Heart left ventricle (tissue), 16 donors: Measurements from ENCODE around the gene VPS37D. TPM values are rescaled to one million over a fixed set of nuclear protein-coding genes. Genes with fewer than 3 reads are reported as not detected.

Experiments used
- ATAC-seq, 4 donors: fragments of 200-7000 bp; cut with Tn5 transposase; one replicate each; pipeline ENCODE4 v1.9.1; 2020 to 2022; ENCODE audit warnings: moderate library complexity in 4 of 4, mild to moderate bottlenecking in 3 of 4, moderate number of reproducible peaks in 1 of 4
- DNase-seq, 5 donors: peaks; one replicate each; pipeline ENCODE4 v3.0.0-alpha.2; 2020
- H3K27ac ChIP-seq, 12 donors: fragments of 200-600 bp; sonication (generic) in 4 of 12; one replicate each; pipeline versions ENCODE4 v1.5.0 to v1.8.0; 2016 to 2022; ENCODE audit warnings: mild to moderate bottlenecking in 2 of 12
- H3K27me3 ChIP-seq, 9 donors: fragments of 200-600 bp; sonication (generic) in 2 of 9; one replicate each; pipeline versions ENCODE4 v1.5.1 to v1.8.0; 2016 to 2022; ENCODE audit warnings: mild to moderate bottlenecking in 3 of 9
- H3K36me3 ChIP-seq, 9 donors: fragments of 200-600 bp; sonication (generic) in 2 of 9; one replicate each; pipeline versions ENCODE4 v1.5.0 to v1.8.0; 2018 to 2022; ENCODE audit warnings: mild to moderate bottlenecking in 2 of 9
- H3K4me1 ChIP-seq, 12 donors: fragments of 200-600 bp; sonication (generic) in 4 of 12; one replicate each; pipeline versions ENCODE4 v1.5.0 to v1.8.0; 2016 to 2022; ENCODE audit warnings: mild to moderate bottlenecking in 3 of 12
- H3K4me3 ChIP-seq, 12 donors: fragments of 200-600 bp; sonication (generic) in 4 of 12; one replicate each; pipeline versions ENCODE4 v1.5.0 to v1.8.0; 2017 to 2022; ENCODE audit warnings: mild to moderate bottlenecking in 9 of 12, moderate library complexity in 4 of 12
- H3K9me3 ChIP-seq, 12 donors: fragments of 200-600 bp; sonication (generic) in 4 of 12; one replicate each; pipeline versions ENCODE4 v1.5.0 to v1.8.0; 2016 to 2022; ENCODE audit warnings: mild to moderate bottlenecking in 1 of 12
- CTCF ChIP-seq, 12 donors: fragments of 200-600 bp; sonication (generic) in 4 of 12; IDR thresholded peaks; one replicate each; pipeline versions ENCODE4 v1.5.0 to v1.8.0; 2018 to 2022; ENCODE audit warnings: antibody characterized with exemption in 12 of 12, mild to moderate bottlenecking in 5 of 12
- POLR2A ChIP-seq, 2 donors: fragments of 450-650 bp; IDR thresholded peaks; one replicate each; pipeline ENCODE4 v1.6.1; 2017; ENCODE audit warnings: antibody characterized with exemption in 2 of 2, mild to moderate bottlenecking in 2 of 2, moderate library complexity in 2 of 2
- WGBS, 4 donors: extraction: QIAGEN DNeasy Blood & Tissue Kit in 2 of 4; methylation state at CpG; one replicate each; pipeline versions ENCODE4 v1.1.5 to v1.1.7; 2013 to 2018; 5-methylcytosine and 5-hydroxymethylcytosine counted together
- intact Hi-C, 10 donors: fragments of 100-400 bp; cut with DNase I; formaldehyde crosslinking; loops; one replicate each; pipeline versions ENCODE4 v1.11.1 to v1.14.2; 2022
- polyA plus RNA-seq, 2 donors: library from polyadenylated mRNA; stranded (reverse); fragments of 200-250 nt; gene quantifications; one replicate each; pipeline ENCODE4 v1.2.3, GENCODE V29; 2013
- total RNA-seq, 9 donors: library from RNA; depleted of rRNA in 2 of 9; stranded (reverse); fragments of >200 nt in 2 of 9; fragmentation: NEBNext Ultra II Directional in 3 of 9; extraction: Animal tissue kit (Norgen Biotek cat#: 25700) in 3 of 9; gene quantifications; one replicate each; pipeline versions ENCODE4 v1.1.0 to v1.2.4, GENCODE V29; 2016 to 2023
- donor health status: ischemic (EF 13 %, LVEDD 7.1; RV severe dilation, severe dysfunction).
- donor health status: healthy with polysubstance abuse.
- donor health status: DM: no; HTN: yes; CAD: no.
- donor health status: DM: no; HTN: no; CAD: no.
- donor health status: ischemic (EF 25% LVEDD 6.9; RV normal size, moderate dysfunction).
- donor health status: ischemic (EF 25% LVEDD 5.7; RV mildly dilated, moderate dysfunction).
- donor health status: healthy.
- donor health status: DM: yes; HTN: yes; CAD: no.
- donor health status: ischemic (EF 35%, LVEDD 5.7; RV mildly dilated, moderate dysfunction).
- donor health status: nonischemic (EF 11% LVEDD 7.7; RV severe dilation, severe dysfunction).
- donor health status: DM: yes; HTN: yes; CAD: no.
- donor health status: PGD.
- donor health status: ischemic (EF 29% LVEDD 5.4; RV normal size, mild dysfunction).
- donor health status: nonischemic (EF 23%, LVEDD 6.1; RV moderate dilation, normal function).

The VPS37D gene
- total and polyA plus RNA-seq, 11 donors = 1.1 to 2.9 (median 2.6) TPM

DNA sequence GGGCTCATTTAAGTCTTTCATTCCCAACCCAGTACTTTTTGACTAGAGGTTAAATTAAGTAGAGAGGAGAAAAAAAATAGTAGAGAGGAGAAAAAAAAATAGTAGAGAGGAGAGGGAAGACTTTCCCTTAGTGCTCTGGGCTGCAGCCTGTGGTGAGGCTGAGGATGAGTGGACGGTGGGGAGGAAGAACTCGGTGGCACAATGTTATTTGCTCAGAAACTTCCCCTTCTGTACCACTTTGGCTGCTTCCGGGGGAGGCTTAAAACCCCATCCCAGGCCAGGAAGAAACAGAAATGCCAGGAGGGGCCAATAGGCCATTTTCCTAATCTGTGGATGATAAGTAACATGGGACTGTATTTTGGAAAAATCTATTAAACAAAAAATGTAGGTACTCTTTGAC is 28.7 kb upstream of the VPS37D start:
- Histone ChIP-seq H3K27me3 (peaks cover 0 to 24% (median 4%) of the 10 kb centered on the region in 9 donors), H3K27ac (no peak overlapping the region), H3K4me3 (no peak overlapping the region), H3K4me1 (no peaks in the 10 kb centered on the region), H3K36me3 (no peaks in the 10 kb centered on the region), H3K9me3 (peaks cover 0 to 14% (median 2%) of the 10 kb centered on the region in 12 donors)
- no peak for ATAC-seq
- DNase-seq = no peak
- 52 to 64% (median 58%) methylated on average over 3 of the region's 3 CpGs for WGBS, 4 donors
- TF ChIP-seq CTCF (IDR thresholded peaks at IDR 0.05) = no peak
- TF ChIP-seq POLR2A (IDR thresholded peaks at IDR 0.05) = no peak
- intact Hi-C loops = no loop called here

DNA sequence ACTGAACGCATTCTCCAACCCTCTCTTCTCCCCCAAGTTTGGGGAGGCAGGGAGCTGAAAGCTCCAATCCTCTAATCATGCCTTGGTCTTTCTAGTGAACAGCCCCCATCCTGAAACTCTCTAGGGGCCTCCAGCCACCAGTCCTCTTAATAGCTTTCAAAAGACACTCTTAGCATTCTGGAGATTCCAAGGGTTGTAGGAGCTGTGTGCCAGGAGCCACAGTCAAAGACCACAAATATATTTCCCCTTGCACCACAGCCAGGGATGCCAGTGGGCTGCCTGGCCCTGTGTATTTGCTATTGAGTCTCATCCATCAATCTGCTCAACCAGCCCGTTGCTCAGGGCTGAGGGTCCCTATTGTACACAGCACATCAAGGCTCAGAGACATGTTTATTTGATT is 24.8 kb upstream of the VPS37D start:
- DNase-seq = no peak
- ATAC-seq = no peak
- 45 to 76% (median 68%) methylated on average over 2 of the region's 2 CpGs for WGBS, 4 donors
- TF ChIP-seq CTCF (IDR thresholded peaks at IDR 0.05) (no peak), POLR2A (IDR thresholded peaks at IDR 0.05) (no peak)
- peaks cover 6 to 36% (median 14%) of the 10 kb centered on the region in 9 donors for H3K27me3 ChIP-seq
- no peaks in the 10 kb centered on the region for H3K36me3 ChIP-seq
- peaks cover 0 to 14% (median 2%) of the 10 kb centered on the region in 12 donors for H3K9me3 ChIP-seq
- H3K4me1 ChIP-seq = peaks cover 0 to 7% (median under 1%) of the 10 kb centered on the region in 12 donors
- no peak overlapping the region for H3K27ac ChIP-seq
- no peak overlapping the region for H3K4me3 ChIP-seq
- intact Hi-C loops = no loop called here

DNA sequence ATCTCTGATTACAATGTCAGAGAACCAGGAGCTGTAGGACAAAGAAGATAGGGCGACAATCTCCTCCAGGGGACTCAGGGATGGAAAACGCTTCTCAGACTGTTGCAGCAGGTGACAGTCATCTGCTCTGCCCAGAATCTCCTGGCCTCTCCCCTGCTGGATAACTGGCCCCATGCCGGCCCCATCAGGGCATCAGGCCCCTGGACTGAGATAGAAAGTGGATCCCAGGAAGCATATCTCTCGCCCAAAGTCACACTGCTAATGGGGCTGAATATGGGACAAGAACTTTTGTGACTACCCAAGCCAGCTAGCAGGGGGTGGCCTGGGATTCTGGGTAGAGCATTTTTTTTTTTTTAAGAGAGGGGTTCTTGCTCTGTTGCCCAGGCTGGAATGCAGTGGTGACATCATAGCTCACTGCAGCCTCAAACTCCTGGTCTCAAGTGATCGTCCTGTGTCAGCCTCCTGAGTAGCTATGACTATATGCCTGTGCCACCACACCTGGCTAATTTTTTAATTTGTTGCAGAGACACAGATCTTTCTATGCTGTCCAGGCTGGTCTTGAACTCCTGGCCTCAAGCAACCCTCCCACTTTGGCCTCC is 22.8 kb upstream of the VPS37D start:
- H3K4me3 ChIP-seq = no peak overlapping the region
- peaks cover 11 to 51% (median 23%) of the 10 kb centered on the region in 9 donors for H3K27me3 ChIP-seq
- no peak for ATAC-seq
- 30 to 47% (median 36%) methylated on average over 5 of the region's 5 CpGs for WGBS, 4 donors
- peaks cover 0 to 11% (median 1%) of the 10 kb centered on the region in 12 donors for H3K4me1 ChIP-seq
- peaks cover 0 to 14% (median 2%) of the 10 kb centered on the region in 12 donors for H3K9me3 ChIP-seq
- TF ChIP-seq CTCF (IDR thresholded peaks at IDR 0.05) = no peak
- no peak for TF ChIP-seq POLR2A (IDR thresholded peaks at IDR 0.05)
- H3K27ac ChIP-seq = no peak overlapping the region
- intact Hi-C loops = no loop called here
- no peak for DNase-seq
- H3K36me3 ChIP-seq = no peaks in the 10 kb centered on the region

GRCh38 chr7:73645643-73646174 is 21.9 kb upstream of the VPS37D start:
- Histone ChIP-seq H3K36me3 (no peaks in the 10 kb centered on the region), H3K27ac (no peak overlapping the region), H3K4me3 (no peak overlapping the region), H3K27me3 (peaks cover 11 to 55% (median 23%) of the 10 kb centered on the region in 9 donors), H3K9me3 (peaks cover 0 to 14% (median 2%) of the 10 kb centered on the region in 12 donors), H3K4me1 (peaks cover 0 to 11% (median 1%) of the 10 kb centered on the region in 12 donors)
- intact Hi-C loops = no loop called here
- WGBS, 4 donors = 39 to 57% (median 42%) methylated on average over 3 to 4 of the region's 4 CpGs
- no peak for DNase-seq
- no peak for TF ChIP-seq POLR2A (IDR thresholded peaks at IDR 0.05)
- TF ChIP-seq CTCF (IDR thresholded peaks at IDR 0.05) = no peak
- ATAC-seq = no peak
